HG02852 (cell line): Measurements from ENCODE around the gene SLFN14.
"Not testable (repeated sequence)": the region's sequence is repeated elsewhere in the genome, so short reads cannot be mapped to it uniquely, and the experiment has no call there.

Experiments used
- ATAC-seq: cut with Tn5 transposase; IDR thresholded peaks from one replicate; pipeline ENCODE4 v1.9.1; 2021; ENCODE audit warnings: mild to moderate bottlenecking, moderate library complexity; ENCODE audit not compliant: unreplicated experiment

SLFN14 gene

GRCh38 chr17:35523296-35523695 is 37.3 kb downstream of the SLFN14 start:
- no peak for ATAC-seq

DNA sequence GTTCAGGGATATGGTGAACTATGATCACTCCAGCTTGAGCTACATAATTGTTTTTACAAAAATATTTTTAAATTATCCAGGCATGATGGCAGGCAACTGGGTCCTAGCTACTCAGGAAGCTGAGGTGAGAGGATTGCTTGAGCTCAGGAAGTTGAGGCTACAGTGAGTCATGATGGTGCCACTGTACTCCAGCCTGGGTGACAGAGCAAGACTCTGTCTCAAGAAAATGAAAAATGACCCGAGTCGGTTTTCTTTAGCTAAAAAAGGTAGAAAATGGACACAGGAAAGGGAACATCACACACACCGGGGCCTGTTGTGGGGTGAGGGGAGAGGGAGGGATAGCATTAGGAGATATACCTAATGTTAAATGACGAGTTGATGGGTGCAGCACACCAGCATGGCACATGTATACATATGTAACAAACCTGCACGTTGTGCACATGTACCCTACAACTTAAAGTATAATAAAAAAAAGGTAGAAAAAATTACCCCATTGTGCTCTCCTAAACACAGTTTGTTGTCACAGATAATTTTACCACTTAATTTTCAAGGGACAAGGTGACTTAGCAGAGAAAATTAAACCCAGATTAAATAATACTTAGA is 38.9 kb downstream of the SLFN14 start:
- not testable (repeated sequence) for ATAC-seq

GRCh38 chr17:35521150-35521549 is 39.5 kb downstream of the SLFN14 start:
- no peak for ATAC-seq

GRCh38 chr17:35519906-35520442 is 40.6 kb downstream of the SLFN14 start:
- no peak for ATAC-seq

DNA sequence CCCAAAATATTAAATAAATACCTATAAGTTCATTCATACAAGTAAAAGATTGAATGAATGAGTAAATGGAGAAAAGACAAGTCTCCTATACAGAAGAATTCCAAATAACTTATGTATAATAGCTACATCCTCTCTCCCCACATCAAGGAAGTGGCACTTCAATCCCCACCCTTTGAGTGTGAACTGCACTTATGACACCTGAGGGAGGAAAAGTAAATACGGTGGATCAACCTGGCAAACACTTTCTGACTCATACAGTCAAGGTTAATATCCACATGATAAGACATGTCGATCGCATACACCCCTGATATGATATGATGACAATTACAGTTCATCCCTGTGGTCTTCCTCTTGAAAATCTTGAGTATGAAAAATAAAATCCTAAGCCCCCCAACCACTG is 41.2 kb downstream of the SLFN14 start:
- ATAC-seq = no peak

DNA sequence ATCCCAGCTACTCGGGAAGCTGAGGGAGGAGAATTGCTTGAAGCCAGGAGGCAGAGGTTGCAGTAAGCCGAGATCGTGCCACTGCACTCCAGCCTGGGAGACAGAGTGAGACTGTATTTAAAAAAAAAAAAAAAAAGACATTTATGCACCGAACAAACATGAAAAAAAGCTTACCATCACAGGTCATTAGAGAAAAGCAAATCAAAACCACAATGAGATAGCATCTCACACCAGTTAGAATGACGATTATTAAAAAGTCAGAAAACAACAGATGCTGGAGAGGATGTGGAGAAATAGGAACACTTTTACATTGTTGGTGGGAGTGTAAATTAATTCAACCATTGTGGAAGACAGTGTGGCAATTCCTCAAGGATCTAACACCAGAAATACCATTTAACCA is 42.2 kb downstream of the SLFN14 start:
- ATAC-seq = not testable (repeated sequence)

GRCh38 chr17:35515027-35515426 is 45.6 kb downstream of the SLFN14 start:
- ATAC-seq = no peak

DNA sequence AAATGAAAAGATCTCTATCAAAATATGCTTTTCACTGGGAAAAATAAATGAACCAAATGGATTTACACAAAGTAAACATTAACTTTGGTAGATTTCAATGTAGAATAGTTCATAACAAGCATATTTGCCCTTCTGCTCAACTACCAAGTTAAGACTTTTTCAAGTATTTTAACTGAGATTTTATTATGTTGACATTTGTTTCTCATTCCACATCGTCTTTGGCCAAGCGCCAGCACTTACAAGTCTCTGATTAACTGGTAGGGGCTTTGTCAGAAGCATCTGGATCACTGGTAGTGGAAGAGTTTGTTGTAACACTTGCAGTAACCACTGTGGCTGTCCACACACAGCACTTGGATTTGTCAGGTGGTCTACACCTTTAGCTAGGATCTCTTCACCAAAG is 46.1 kb downstream of the SLFN14 start:
- no peak for ATAC-seq
